ENCODE data around the gene STMN3. TPM values are rescaled to one million over a fixed set of nuclear protein-coding genes. Genes with fewer than 3 reads are reported as not detected.

Gene STMN3
- total RNA-seq, 1 experiment from 2014 or later: 65.6 TPM

GRCh38 chr20:63701329-63702035 lies 48.3 kb upstream of the STMN3 start:
- Mint-ChIP-seq H3K4me1 (peaks cover 5% of the 10 kb centered on the region), H3K36me3 (peaks cover 12% of the 10 kb centered on the region), H3K27ac (no peak overlapping the region), H3K9me3 (no peaks in the 10 kb centered on the region), H3K4me3 (no peak overlapping the region), H3K27me3 (ENCODE audit: low read depth) (no peaks in the 10 kb centered on the region)
- TF ChIP-seq FOXJ3 (CRISPR knock-in tag; IDR thresholded peaks at IDR 0.05; ENCODE audit: borderline replicate concordance) (no peak), GABPB1 (CRISPR knock-in tag; IDR thresholded peaks at IDR 0.05) (no peak), GRHL2 (CRISPR knock-in tag; IDR thresholded peaks at IDR 0.05; ENCODE audit: insufficient replicate concordance, severe bottlenecking) (no peak), EMX1 (CRISPR knock-in tag; IDR thresholded peaks at IDR 0.05) (no peak), TEAD4 (CRISPR knock-in tag; IDR thresholded peaks at IDR 0.05) (no peak), E2F4 (CRISPR knock-in tag; IDR thresholded peaks at IDR 0.05; ENCODE audit: borderline replicate concordance, low read depth) (no peak), NFATC4 (CRISPR knock-in tag; IDR thresholded peaks at IDR 0.05) (no peak), TEAD1 (CRISPR knock-in tag; IDR thresholded peaks at IDR 0.05) (no peak), NR3C1 (CRISPR knock-in tag; conservative IDR thresholded peaks at IDR 0.05; ENCODE audit: low read depth) (no peak), PREB (CRISPR knock-in tag; IDR thresholded peaks at IDR 0.05; ENCODE audit: borderline replicate concordance) (no peak), USF2 (CRISPR knock-in tag; IDR thresholded peaks at IDR 0.05) (no peak)
- TF ChIP-seq, protein P1, sequence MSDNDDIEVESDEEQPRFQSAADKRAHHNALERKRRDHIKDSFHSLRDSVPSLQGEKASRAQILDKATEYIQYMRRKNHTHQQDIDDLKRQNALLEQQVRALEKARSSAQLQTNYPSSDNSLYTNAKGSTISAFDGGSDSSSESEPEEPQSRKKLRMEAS (CRISPR knock-in tag; IDR thresholded peaks at IDR 0.05): no peak
- TF ChIP-seq, protein P2, sequence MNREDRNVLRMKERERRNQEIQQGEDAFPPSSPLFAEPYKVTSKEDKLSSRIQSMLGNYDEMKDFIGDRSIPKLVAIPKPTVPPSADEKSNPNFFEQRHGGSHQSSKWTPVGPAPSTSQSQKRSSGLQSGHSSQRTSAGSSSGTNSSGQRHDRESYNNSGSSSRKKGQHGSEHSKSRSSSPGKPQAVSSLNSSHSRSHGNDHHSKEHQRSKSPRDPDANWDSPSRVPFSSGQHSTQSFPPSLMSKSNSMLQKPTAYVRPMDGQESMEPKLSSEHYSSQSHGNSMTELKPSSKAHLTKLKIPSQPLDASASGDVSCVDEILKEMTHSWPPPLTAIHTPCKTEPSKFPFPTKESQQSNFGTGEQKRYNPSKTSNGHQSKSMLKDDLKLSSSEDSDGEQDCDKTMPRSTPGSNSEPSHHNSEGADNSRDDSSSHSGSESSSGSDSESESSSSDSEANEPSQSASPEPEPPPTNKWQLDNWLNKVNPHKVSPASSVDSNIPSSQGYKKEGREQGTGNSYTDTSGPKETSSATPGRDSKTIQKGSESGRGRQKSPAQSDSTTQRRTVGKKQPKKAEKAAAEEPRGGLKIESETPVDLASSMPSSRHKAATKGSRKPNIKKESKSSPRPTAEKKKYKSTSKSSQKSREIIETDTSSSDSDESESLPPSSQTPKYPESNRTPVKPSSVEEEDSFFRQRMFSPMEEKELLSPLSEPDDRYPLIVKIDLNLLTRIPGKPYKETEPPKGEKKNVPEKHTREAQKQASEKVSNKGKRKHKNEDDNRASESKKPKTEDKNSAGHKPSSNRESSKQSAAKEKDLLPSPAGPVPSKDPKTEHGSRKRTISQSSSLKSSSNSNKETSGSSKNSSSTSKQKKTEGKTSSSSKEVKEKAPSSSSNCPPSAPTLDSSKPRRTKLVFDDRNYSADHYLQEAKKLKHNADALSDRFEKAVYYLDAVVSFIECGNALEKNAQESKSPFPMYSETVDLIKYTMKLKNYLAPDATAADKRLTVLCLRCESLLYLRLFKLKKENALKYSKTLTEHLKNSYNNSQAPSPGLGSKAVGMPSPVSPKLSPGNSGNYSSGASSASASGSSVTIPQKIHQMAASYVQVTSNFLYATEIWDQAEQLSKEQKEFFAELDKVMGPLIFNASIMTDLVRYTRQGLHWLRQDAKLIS (CRISPR knock-in tag; IDR thresholded peaks at IDR 0.05; ENCODE audit: borderline replicate concordance): no peak
- CTCF ChIA-PET: no interaction called here
- DNase-seq (ENCODE audit: low spot score): no peak
- POLR2A ChIA-PET: no interaction called here
- no peak for ATAC-seq

DNA sequence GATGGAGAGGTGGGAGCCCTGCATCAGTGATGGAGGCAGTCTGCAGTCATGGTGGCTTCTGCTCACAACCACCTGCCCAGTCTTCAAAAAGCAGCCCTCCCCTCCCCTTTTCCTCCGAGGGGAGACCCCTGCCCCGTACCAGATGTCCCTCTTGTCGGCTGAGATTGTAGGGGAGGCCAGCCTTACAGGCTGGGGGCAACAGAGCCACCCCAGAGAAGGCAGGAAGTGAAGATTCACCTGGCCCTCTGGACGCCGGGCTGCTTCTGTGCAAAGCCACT lies 47.8 kb upstream of the STMN3 start:
- peaks cover 12% of the 10 kb centered on the region for H3K36me3 Mint-ChIP-seq
- H3K27ac Mint-ChIP-seq: no peak overlapping the region
- ChIA-PET CTCF (no interaction called here), POLR2A (no interaction called here)
- H3K4me3 Mint-ChIP-seq: no peak overlapping the region
- ATAC-seq: no peak
- no peak for DNase-seq (ENCODE audit: low spot score)
- peaks cover 7% of the 10 kb centered on the region for H3K4me1 Mint-ChIP-seq
- no peaks in the 10 kb centered on the region for H3K9me3 Mint-ChIP-seq
- H3K27me3 Mint-ChIP-seq (ENCODE audit: low read depth): no peaks in the 10 kb centered on the region
- TF ChIP-seq RORB (CRISPR knock-in tag; IDR thresholded peaks at IDR 0.05) (no peak), NFYB (CRISPR knock-in tag; conservative IDR thresholded peaks at IDR 0.05; ENCODE audit: low read depth) (no peak), ZNF416 (CRISPR knock-in tag; IDR thresholded peaks at IDR 0.05) (no peak), PRDM15 (CRISPR knock-in tag; IDR thresholded peaks at IDR 0.05) (no peak), E2F4 (CRISPR knock-in tag; IDR thresholded peaks at IDR 0.05; ENCODE audit: borderline replicate concordance, low read depth) (no peak), JUN (CRISPR knock-in tag; IDR thresholded peaks at IDR 0.05) (no peak), CREM (CRISPR knock-in tag; IDR thresholded peaks at IDR 0.05) (no peak)
- TF ChIP-seq, protein P3, sequence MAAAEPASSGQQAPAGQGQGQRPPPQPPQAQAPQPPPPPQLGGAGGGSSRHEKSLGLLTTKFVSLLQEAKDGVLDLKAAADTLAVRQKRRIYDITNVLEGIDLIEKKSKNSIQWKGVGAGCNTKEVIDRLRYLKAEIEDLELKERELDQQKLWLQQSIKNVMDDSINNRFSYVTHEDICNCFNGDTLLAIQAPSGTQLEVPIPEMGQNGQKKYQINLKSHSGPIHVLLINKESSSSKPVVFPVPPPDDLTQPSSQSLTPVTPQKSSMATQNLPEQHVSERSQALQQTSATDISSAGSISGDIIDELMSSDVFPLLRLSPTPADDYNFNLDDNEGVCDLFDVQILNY (CRISPR knock-in tag; IDR thresholded peaks at IDR 0.05): no peak
- TF ChIP-seq, protein P4, sequence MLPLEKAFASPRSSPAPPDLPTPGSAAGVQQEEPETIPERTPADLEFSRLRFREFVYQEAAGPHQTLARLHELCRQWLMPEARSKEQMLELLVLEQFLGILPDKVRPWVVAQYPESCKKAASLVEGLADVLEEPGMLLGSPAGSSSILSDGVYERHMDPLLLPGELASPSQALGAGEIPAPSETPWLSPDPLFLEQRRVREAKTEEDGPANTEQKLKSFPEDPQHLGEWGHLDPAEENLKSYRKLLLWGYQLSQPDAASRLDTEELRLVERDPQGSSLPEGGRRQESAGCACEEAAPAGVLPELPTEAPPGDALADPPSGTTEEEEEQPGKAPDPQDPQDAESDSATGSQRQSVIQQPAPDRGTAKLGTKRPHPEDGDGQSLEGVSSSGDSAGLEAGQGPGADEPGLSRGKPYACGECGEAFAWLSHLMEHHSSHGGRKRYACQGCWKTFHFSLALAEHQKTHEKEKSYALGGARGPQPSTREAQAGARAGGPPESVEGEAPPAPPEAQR (CRISPR knock-in tag; IDR thresholded peaks at IDR 0.05): no peak

Measured in WTC11 (cell line).